GM18873 (cell line): Measurements from ENCODE around the gene EPB42.

ENCODE experiments used
- ATAC-seq: cut with Tn5 transposase; IDR thresholded peaks from one replicate; pipeline ENCODE4 v1.9.1; 2021; ENCODE audit warnings: mild to moderate bottlenecking, moderate library complexity, moderate number of reproducible peaks; ENCODE audit not compliant: unreplicated experiment, low FRiP score

Gene EPB42

GRCh38 chr15:43220991-43221403 lies at the start of gene EPB42:
TSS of gene EPB42 (minus strand) at chr15:43221018. CDS start at chr15:43220825, 193 bp downstream.
- ATAC-seq: no peak

DNA sequence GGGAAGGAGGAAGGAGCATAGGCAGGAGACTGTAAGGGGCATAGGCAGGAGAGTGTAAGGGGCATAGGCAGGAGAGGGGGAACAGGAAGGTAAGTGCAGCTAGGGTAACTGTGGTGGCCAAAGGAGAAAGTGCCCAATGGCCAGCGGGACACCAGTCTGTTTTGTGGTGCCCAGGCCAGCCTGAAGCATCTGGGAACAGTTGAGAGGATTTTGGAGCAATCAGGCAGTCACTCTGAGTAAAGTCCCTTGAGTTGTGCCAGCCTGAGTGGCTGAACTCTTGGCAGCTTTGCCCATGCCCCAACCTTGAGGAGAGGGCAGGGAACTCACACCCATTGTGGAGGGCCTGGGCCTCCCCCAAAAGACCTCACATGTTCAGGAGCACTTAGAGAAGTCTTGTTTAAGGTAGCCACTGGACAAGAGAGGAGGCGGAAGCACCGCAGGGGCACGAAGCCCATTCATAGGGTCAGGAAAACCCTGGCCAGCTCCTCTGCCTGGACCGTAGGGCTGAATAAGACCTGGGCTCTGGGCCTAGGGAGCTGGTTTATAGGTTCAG lies 49.4 kb upstream of the EPB42 start:
- ATAC-seq: no peak

GRCh38 chr15:43268111-43269105 lies 47.6 kb upstream of the EPB42 start:
- no peak for ATAC-seq

DNA sequence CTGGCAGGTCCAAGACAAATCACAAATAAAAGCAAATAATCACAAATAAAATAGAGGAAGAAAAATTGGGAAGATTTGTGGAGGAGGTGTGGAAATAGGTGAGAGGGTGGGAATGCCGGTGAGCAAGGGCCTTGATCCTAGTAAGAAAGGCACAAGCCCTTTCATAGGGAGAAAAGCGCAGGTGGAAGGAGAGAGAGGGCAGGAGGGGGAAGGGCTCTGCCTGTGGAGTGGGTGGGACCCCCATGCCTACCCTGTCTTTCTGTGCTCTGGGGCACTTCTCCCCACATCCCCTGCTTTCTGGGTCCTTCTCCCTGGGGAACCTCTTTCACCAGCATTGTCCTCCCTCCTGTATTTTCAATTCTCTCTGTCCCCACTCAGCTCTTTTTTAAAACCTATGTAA lies 46.6 kb upstream of the EPB42 start:
- no peak for ATAC-seq

GRCh38 chr15:43266834-43267233 lies 46.0 kb upstream of the EPB42 start, which contains the start of gene TGM5:
TSS of gene TGM5 (minus strand) at chr15:43266928. CDS start at chr15:43266849, 79 bp downstream.
- ATAC-seq: no peak

- ATAC-seq: no peak
These were observed 45.6 kb upstream of the EPB42 start for GRCh38 chr15:43266386-43266785.

- ATAC-seq: no peak
These were observed 39.3 kb upstream of the EPB42 start for GRCh38 chr15:43260011-43260615.

DNA sequence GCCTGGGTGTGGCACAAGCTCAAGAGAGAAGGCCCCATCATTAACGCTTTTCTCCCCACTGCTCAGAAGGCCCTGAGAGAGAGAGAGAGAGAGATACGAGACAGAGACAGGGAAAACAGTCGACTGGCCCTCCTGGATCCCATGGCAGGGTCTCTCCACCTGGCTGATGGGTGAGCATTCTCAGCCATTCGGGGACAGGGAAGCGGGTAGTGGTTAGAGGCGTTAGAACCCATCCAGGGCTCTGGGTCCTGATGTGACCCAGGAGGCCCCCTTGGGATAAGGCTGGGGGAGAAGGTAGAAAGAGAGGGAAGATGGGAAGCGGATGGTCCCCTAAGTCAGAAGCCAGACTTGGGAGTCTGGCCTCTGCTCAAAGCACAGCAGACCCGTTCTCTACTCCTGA lies 38.0 kb upstream of the EPB42 start:
- ATAC-seq: no peak

DNA sequence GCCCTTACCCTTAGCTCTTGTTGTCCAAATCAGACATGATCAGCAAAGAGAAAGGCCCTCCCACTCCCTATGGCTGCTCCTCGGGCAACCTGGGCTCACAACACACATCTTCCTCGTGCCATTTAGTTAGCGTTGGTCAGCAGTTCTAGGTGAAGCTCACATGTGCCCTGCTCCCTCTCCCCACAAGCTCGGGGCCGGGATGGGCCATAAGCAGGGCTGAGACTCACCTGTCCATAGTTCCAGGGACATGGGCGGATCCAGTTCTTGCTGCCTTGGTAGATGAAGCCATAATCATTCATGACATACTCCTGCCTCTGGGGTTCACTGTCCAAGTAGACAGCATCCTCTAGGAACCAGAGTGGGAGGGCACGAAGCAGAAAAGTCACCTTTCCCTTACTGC lies 35.5 kb upstream of the EPB42 start:
- no peak for ATAC-seq

GRCh38 chr15:43255376-43255775 lies 34.6 kb upstream of the EPB42 start:
- no peak for ATAC-seq

GRCh38 chr15:43253431-43254403 lies 32.9 kb upstream of the EPB42 start:
- ATAC-seq: no peak

DNA sequence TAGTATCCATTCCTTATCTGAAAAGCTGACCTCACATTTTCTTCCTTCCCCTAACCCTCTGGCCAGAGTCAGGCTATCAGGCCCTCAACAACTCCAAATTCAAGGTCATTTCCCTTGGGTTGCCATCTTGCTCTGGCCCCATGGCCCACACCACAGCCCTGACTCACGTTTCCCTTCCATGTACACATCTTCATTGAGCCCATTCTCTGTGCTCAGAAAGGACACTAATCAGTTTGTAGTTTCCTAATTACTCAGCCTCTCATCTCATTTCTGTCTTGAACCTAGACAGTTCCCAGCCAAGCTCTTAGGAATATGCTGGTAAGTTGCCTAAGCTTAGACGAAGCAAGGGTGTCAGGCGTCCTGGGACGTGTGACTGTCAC lies 31.0 kb upstream of the EPB42 start:
- ATAC-seq: no peak

GRCh38 chr15:43251185-43251870 lies 30.5 kb upstream of the EPB42 start:
- ATAC-seq: no peak

DNA sequence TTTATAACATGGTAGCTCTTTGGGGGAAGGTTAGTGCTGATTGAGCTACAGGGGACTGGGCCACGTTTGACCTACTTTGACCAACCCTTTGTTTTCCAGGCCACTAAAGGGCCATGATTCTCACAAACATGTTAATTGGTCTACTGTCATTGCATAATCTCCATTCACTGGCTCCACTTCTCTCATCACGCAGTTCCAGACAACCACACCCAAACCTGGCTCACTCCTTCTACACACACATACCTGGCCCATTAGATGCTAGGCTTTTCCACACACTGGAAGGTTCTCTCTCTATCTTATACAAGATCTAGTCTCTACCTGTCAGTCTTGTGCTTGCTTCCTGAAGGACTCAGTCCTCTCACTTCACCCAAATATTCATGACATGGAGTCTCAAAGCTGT lies 30.0 kb upstream of the EPB42 start:
- ATAC-seq: no peak

GRCh38 chr15:43249699-43250203 lies 28.9 kb upstream of the EPB42 start:
- peak; percentile 47 for ATAC-seq

GRCh38 chr15:43249236-43249635 lies 28.4 kb upstream of the EPB42 start:
- ATAC-seq: peak; percentile 12

DNA sequence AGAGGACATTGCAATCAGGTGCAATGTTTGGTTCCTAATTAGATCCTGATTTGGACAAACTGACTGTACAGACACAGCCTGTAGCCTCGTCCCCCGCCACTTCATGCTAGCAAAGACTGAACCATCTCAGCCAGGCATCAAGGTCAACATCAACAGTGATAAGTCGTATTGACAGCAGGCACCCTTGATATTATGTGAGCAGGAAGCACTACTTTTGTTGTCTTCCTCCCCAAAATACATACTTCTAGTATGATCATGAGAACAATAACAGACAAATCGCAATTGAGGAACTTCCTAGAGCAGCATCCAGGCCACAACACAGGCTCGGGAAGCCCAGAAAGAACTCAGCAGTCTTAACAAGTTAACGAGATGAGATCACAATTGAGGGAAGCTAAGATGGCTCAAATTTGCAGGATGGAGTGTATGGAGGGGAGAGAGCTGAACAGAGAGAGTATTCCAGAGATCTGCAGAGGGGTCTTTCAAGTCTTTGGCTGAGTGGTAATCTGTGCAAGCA lies 25.5 kb upstream of the EPB42 start:
- ATAC-seq: no peak

DNA sequence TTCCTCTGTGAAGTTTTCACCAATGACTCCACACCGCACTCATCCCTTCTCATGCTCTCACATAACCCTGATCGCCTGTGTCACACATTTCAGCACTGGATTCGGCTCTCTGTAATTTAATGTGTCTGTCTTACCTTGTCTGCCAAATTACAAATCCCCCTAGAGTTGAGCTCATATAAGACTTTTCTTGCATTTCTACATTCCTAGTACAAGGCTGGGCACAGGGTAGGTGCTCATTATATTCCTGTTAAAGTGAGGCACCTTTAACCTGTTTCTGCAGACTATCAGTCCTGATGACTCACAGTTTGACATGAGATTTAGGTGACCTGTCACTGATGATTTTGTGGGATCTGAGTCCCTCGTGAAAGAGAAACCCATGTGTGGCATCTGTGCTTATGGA lies 23.3 kb upstream of the EPB42 start:
- ATAC-seq: no peak

DNA sequence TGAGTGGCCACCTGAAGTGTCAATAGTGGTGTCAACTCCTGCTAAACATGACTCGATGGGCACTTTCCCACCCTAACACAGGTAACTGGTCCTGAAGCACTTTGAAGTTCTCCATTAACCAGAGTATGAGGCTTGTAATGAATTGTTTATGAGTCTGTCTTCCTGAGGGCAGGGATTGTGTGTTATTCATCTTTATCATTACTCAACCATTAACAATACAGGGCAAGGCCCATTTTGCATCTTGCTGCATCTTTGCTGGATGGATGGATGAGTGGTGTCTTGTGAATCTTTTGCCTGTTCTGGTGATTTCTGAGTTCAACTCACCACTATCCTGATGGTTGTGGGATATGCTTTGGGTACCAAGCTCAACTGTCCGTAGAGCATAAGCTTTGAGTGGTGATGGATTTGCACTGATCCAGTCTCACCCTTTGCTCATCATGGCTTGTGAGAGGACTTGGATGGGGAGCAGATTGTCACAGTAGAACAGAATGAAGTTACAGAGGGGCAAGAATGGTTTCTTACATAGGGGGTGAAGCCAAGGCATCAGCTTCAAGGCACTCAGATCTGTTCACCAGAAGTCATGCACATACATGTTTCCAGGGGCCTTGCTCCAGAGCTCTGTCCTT lies 22.3 kb upstream of the EPB42 start:
- no peak for ATAC-seq
